Activated CD4-positive, alpha-beta memory T cell treated with anti-CD3 and anti-CD28 coated beads, Interleukin-2, amount 10 ng/mL, durations not matched to agents 7 days and 5 days (primary cell): ENCODE results near the gene SCART1. TPM values are rescaled to one million over a fixed set of nuclear protein-coding genes. Genes with fewer than 3 reads are reported as not detected.
A peak's percentile ranks its signal among the peaks of the same experiment; 100 is the strongest.
"Not testable (repeated sequence)": the region's sequence is repeated elsewhere in the genome, so short reads cannot be mapped to it uniquely, and the experiment has no call there.

Experiments used
- CTCF ChIA-PET: fragments of 350-600 bp; sonication (Branson Sonifier 250); formaldehyde crosslinking; loops from one replicate; lab custom pipeline; 2021; ENCODE audit warnings: antibody characterized with exemption, inconsistent platforms; lab: Charles Lee
- POLR2A ChIA-PET: fragments of 350-600 bp; sonication (Branson Sonifier 250); formaldehyde crosslinking; loops from one replicate; lab custom pipeline; 2021; ENCODE audit warnings: antibody characterized with exemption; lab: Charles Lee
- DNase-seq: peaks from one replicate; pipeline ENCODE4 v3.0.0-alpha.2; 2020
- H3K27ac Mint-ChIP-seq: one replicate; pipeline ENCODE4 v1.8.0; 2021; ENCODE audit warnings: mild to moderate bottlenecking, mixed read lengths
- H3K27me3 Mint-ChIP-seq: one replicate; pipeline ENCODE4 v1.8.0; 2021; ENCODE audit warnings: mixed read lengths
- H3K36me3 Mint-ChIP-seq: one replicate; pipeline ENCODE4 v1.8.0; 2021; ENCODE audit warnings: low read depth, mixed read lengths
- H3K4me1 Mint-ChIP-seq: one replicate; pipeline ENCODE4 v1.8.0; 2021; ENCODE audit warnings: mixed read lengths
- H3K4me3 Mint-ChIP-seq: one replicate; pipeline ENCODE4 v1.8.0; 2021; ENCODE audit warnings: mild to moderate bottlenecking, mixed read lengths
- H3K9me3 Mint-ChIP-seq: one replicate; pipeline ENCODE4 v1.8.0; 2021; ENCODE audit warnings: mixed read lengths
- total RNA-seq, 2 experiments: library from RNA; stranded (reverse); gene quantifications; one replicate each; pipeline ENCODE4 v1.2.3, GENCODE V29; 2021

The SCART1 gene
- total RNA-seq, 2 experiments from 2014 or later = 15.3 to 15.4 TPM

DNA sequence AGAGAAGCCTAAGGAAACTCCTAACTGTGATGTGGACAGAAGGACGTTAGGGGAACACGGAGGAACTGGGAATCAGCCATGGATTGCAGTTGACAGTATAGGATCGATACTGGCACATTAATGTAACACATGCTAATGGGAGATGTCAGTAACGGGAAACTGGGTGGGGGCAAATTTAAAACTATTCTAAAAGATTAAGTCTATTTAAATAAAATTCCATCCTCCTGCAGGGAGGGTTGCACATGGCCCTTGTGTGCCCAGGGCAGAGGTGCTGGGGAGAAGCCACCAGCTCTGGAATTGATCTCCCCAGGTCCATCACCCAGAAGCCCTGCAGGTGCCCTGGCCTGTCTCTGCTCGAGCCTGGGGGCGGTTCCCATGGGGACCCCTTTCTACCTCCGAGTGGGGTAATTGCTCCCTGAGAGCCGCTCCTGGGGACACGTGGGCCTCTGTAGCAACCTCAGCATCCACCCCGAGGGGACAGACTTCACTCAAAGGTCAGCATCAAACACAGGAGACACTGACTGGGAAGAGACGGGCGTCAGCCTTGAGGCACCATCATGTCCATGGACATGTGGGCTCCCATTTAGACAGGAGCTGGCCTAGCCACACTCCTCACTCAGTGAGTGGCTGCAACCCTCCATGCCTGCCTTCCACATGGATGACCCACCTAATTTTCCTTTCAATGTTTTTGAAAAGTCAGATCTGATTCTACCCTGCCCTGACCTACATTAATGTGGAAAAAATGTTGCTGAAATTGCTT lies 21.1 kb downstream of the SCART1 start:
- no peak for DNase-seq
- peaks cover 2% of the 10 kb centered on the region for H3K9me3 Mint-ChIP-seq
- ChIA-PET POLR2A (interaction anchor here (1.8 kb wide), 1 partner anchor 33 kb away, joined by 6 read pairs; no protein-coding TSS in a partner anchor), CTCF (interaction anchor here (0.6 to 2.0 kb wide), 3 partner anchors 22 to 36 kb away, joined by 3 to 11 read pairs (median 5); no protein-coding TSS in a partner anchor)
- peaks cover 3% of the 10 kb centered on the region for H3K27me3 Mint-ChIP-seq
- peaks cover 12% of the 10 kb centered on the region for H3K36me3 Mint-ChIP-seq
- H3K4me1 Mint-ChIP-seq = peaks cover 36% of the 10 kb centered on the region
- H3K27ac Mint-ChIP-seq = peak overlapping the region; percentile 74
- H3K4me3 Mint-ChIP-seq = no peak overlapping the region

DNA sequence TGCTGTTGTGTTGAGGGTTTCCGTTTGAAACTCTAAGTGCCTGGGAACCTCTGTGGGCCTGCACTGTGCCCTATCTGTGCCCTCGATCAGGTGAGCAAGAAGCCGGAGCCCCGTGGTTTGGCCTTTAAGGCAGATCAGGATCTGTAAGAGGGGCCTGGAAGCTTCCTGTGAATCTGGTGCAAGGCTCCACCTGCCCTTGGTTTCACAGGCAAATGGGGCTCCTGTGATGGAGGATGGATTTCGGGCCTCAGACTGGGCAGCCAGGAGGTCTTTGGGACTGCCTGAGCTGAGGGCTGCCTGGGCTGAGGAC lies 21.6 kb downstream of the SCART1 start:
- Mint-ChIP-seq H3K4me3 (no peak overlapping the region), H3K36me3 (peaks cover 9% of the 10 kb centered on the region), H3K9me3 (peaks cover 2% of the 10 kb centered on the region), H3K27me3 (peaks cover 3% of the 10 kb centered on the region), H3K27ac (peak overlapping the region; percentile 74), H3K4me1 (peaks cover 36% of the 10 kb centered on the region)
- DNase-seq = peak; percentile 74
- CTCF ChIA-PET = interaction anchor here (0.6 to 2.0 kb wide), 3 partner anchors 22 to 37 kb away, joined by 3 to 11 read pairs (median 5); no protein-coding TSS in a partner anchor
- POLR2A ChIA-PET = interaction anchor here (0.8 to 1.8 kb wide), 3 partner anchors 17 to 57 kb away, joined by 3 to 6 read pairs (median 3); no protein-coding TSS in a partner anchor

DNA sequence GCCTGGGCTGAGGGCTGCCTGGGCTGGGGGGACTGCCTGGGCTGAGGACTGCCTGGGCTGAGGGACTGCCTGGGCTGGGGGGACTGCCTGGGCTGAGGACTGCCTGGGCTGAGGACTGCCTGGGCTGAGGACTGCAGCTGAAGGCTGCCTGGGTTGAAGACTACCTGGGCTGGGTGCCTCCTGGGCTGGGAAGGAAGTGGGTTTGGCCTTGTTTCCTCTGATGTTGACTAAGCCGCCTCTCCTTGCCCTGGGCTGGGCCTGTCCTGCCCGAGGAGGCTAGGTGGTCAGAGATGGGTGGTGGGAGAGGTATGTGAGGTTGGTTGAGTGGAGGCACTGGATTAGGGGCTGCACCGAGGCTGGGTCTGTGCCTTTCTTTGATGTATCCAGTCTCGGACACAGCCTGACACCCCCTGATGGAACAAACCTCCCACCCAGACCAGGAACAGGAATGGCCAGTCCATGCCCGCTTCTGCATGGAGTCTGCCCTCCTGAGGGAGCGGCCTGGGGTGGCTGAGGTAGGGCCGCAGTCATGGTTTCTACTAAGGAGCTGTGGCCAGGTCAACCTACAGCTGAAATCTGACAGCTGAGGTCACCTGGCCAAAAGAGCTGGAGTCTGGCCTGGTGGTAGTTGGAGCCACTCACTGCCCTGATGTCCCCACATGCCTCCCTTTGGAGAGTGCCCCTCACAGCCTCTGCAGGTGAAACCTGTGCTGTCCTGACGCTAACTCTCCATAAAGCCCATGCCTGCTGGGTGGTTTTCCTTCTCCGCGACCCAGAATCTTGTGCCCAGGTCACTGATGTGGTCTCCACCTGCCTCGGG lies 22.3 kb downstream of the SCART1 start:
- Mint-ChIP-seq H3K4me1 (peaks cover 36% of the 10 kb centered on the region), H3K36me3 (peaks cover 9% of the 10 kb centered on the region), H3K27me3 (peaks cover 4% of the 10 kb centered on the region), H3K9me3 (peaks cover 2% of the 10 kb centered on the region), H3K27ac (peak overlapping the region; percentile 82), H3K4me3 (peak overlapping the region; percentile 43)
- ChIA-PET CTCF (interaction anchor here (0.6 to 2.0 kb wide), 4 partner anchors 13 to 37 kb away, joined by 3 to 11 read pairs (median 4); no protein-coding TSS in a partner anchor), POLR2A (interaction anchor here (0.8 to 1.8 kb wide), 3 partner anchors 17 to 58 kb away, joined by 3 to 6 read pairs (median 3); no protein-coding TSS in a partner anchor)
- peak; percentile 68 for DNase-seq

DNA sequence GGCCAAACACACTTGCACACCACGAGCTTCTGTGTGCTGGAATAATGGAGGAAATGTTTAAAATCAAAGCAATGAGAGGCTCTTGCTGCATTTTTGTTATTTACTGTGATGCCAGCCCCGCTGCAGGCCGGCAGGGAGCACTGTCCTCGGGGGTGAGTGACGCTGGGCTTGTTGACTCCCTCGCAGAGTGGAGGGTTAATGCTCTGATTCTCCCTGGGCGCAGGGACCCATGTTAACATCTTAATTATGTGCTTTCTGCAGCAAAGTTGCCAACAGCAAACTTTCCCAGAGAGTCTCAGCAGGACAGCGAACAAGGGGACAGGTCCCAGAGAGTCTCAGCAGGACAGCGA lies 22.9 kb downstream of the SCART1 start:
- Mint-ChIP-seq H3K27me3 (peaks cover 8% of the 10 kb centered on the region), H3K27ac (no peak overlapping the region), H3K4me1 (peaks cover 36% of the 10 kb centered on the region), H3K4me3 (no peak overlapping the region), H3K36me3 (peaks cover 9% of the 10 kb centered on the region), H3K9me3 (peaks cover 2% of the 10 kb centered on the region)
- CTCF ChIA-PET = no interaction called here
- POLR2A ChIA-PET = interaction anchor here (1.4 to 1.8 kb wide), 2 partner anchors 16 to 35 kb away, joined by 3 to 6 read pairs; no protein-coding TSS in a partner anchor
- no peak for DNase-seq

DNA sequence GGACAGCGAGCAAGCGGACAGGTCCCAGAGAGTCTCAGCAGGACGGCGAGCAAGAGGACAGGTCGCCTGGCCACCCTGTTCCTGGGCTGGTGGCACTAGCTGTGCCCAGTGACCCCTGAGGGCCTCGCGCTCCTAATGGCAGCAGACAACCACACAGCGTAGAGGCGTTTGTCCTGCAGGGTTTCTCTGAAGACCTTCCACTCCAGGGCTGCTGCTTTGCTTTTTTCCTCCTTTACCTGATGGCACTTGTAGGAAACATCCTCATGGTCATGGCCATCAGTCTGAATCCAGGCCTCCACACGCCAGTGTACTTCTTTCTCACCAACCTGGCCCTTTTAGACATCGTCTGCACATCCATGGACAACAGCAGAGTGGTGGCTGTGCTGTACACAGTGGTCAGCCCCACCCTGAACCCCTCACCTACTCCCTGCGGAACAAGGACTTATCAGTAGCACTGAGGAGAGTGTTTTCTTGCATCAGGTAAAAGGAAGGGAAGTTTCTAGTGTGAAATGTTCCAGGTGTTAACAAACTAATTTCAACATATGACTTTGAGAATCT lies 27.4 kb downstream of the SCART1 start:
- CTCF ChIA-PET = no interaction called here
- peaks cover 40% of the 10 kb centered on the region for H3K27me3 Mint-ChIP-seq
- peaks cover 18% of the 10 kb centered on the region for H3K9me3 Mint-ChIP-seq
- peaks cover 6% of the 10 kb centered on the region for H3K4me1 Mint-ChIP-seq
- H3K4me3 Mint-ChIP-seq = no peak overlapping the region
- H3K36me3 Mint-ChIP-seq = peaks cover 17% of the 10 kb centered on the region
- DNase-seq = no peak
- no peak overlapping the region for H3K27ac Mint-ChIP-seq
- POLR2A ChIA-PET = no interaction called here

DNA sequence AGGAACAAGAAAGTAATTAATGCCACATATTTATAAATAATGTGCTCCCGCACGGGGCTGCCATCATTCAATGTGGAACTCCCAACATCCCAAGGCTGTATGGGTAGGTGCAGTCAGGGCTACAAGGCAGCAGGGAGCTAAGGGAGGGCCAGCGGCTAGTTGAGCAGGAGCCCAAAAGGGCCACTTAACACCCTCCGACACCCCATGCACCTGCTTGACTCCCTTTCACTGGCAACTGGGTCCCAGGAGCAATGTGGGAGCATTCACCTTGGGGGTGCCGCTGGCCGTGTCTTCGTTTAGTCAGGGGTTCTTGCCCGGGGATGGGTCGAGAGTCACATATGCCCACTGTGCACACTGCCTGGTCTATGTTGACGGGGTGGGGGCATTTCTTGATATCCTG lies 27.9 kb downstream of the SCART1 start:
- Mint-ChIP-seq H3K9me3 (peaks cover 21% of the 10 kb centered on the region), H3K36me3 (peaks cover 20% of the 10 kb centered on the region), H3K27ac (no peak overlapping the region), H3K27me3 (peaks cover 40% of the 10 kb centered on the region), H3K4me3 (no peak overlapping the region), H3K4me1 (peaks cover 1% of the 10 kb centered on the region)
- ChIA-PET POLR2A (no interaction called here), CTCF (no interaction called here)
- no peak for DNase-seq

DNA sequence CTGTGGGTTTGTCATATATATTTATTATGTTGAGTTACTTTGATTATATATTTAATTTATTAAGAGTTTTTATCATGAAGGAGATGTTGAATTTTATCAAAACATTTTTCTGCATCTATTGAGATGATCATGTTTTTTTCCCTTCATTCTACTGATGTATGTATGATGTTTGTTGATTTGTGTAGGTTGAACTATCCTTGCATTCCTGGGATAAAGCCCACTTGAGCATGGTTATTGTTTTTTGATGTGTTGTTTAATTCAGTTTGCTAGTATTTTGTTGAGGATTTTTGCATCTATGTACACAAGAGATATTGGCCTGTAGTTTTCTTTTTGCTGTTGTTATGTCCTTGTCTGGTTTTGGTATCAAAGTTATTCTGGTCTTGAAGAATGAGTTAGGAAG lies 31.1 kb downstream of the SCART1 start:
- Mint-ChIP-seq H3K27ac (no peak overlapping the region), H3K4me3 (no peak overlapping the region), H3K27me3 (peaks cover 38% of the 10 kb centered on the region), H3K4me1 (no peaks in the 10 kb centered on the region), H3K36me3 (peaks cover 27% of the 10 kb centered on the region), H3K9me3 (peaks cover 29% of the 10 kb centered on the region)
- ChIA-PET CTCF (no interaction called here), POLR2A (no interaction called here)
- no peak for DNase-seq

DNA sequence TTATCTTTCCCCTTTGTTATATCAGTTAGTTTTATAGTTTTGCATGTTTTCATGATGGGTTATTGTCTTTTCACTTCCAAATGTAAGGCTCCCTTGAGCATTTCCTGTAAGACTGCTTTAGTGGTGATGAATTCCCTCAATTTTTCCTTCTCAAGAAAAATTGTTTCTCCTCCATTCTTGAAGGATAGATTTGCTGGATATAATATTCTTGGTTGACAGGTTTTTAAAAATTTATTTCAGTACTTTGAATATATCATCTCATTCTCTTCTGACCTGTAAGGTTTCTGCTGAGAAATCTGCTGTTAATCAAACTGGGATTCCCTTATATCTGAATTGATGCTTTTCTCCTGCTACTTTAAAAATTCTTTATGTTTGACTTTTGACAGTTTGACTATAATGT lies 33.3 kb downstream of the SCART1 start:
- Mint-ChIP-seq H3K27me3 (peaks cover 33% of the 10 kb centered on the region), H3K27ac (no peak overlapping the region), H3K9me3 (peaks cover 36% of the 10 kb centered on the region), H3K4me1 (peaks cover 4% of the 10 kb centered on the region), H3K4me3 (no peak overlapping the region), H3K36me3 (peaks cover 27% of the 10 kb centered on the region)
- DNase-seq = no peak
- ChIA-PET POLR2A (no interaction called here), CTCF (no interaction called here)

DNA sequence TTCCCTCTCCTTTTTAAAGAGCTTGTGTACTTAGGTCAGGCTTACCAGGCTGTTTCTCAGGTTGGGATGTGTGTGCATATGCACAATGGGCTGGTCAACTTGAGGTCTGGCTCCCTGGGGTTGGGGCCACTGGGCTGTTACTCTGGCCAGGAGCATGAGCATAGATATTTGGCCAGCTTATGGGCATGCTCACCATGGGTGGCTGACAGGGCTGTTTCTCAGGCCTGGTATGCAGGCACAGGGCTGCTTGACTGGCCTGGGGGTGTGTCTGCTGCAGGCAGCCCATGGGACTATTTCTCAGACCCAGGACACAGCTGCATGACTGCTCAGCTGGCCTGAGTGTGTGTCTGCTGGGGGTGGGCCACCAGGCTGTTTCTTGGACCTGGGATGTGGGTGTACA lies 34.6 kb downstream of the SCART1 start:
- CTCF ChIA-PET = no interaction called here
- no peak for DNase-seq
- peaks cover 27% of the 10 kb centered on the region for H3K36me3 Mint-ChIP-seq
- H3K9me3 Mint-ChIP-seq = peaks cover 36% of the 10 kb centered on the region
- H3K27ac Mint-ChIP-seq = no peak overlapping the region
- H3K4me3 Mint-ChIP-seq = no peak overlapping the region
- peaks cover 24% of the 10 kb centered on the region for H3K27me3 Mint-ChIP-seq
- H3K4me1 Mint-ChIP-seq = peaks cover 4% of the 10 kb centered on the region
- POLR2A ChIA-PET = no interaction called here

DNA sequence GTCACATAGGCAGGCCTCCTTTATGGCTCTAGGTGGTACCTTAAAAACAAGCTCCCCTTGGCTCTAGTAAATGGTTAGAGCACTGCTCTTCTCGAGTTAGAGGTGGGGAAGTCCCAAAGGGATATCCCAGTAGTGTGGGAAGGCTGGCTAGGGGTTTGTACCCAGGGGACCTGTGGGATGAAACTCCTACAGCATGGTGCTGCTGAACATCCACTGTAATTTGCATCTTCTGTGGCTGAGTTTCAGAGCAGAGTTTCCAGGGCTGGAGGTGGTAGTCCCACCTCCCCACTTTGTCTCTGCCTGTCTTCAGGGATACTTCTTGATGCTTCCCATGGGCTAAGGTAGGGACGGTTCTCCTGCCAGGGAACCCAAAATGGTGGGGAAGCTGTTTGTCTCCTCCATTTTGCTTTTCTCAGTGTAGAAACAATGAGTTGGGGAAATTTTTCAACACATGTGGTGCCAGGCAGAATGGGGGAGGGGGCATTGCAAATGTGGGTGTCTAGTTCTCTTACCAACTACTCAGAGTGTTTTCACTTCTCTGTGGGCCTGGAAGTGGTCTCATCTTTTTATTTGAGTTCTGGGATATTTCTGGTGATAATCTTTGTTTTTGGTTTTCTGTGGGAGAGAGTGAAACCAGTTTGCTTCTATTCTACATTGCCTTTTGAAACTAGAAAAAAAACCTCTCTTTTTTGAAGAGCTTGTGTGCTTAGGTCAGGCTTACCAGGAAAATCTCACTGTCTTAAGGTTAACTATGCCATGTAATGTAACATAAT lies 36.3 kb downstream of the SCART1 start:
- POLR2A ChIA-PET = no interaction called here
- no peak for DNase-seq
- H3K36me3 Mint-ChIP-seq = peaks cover 22% of the 10 kb centered on the region
- no peak overlapping the region for H3K4me3 Mint-ChIP-seq
- H3K27me3 Mint-ChIP-seq = peaks cover 19% of the 10 kb centered on the region
- peaks cover 4% of the 10 kb centered on the region for H3K4me1 Mint-ChIP-seq
- peaks cover 29% of the 10 kb centered on the region for H3K9me3 Mint-ChIP-seq
- H3K27ac Mint-ChIP-seq = no peak overlapping the region
- CTCF ChIA-PET = interaction anchor here (3.2 kb wide), 1 partner anchor 51 kb away, joined by 18 read pairs; no protein-coding TSS in a partner anchor

DNA sequence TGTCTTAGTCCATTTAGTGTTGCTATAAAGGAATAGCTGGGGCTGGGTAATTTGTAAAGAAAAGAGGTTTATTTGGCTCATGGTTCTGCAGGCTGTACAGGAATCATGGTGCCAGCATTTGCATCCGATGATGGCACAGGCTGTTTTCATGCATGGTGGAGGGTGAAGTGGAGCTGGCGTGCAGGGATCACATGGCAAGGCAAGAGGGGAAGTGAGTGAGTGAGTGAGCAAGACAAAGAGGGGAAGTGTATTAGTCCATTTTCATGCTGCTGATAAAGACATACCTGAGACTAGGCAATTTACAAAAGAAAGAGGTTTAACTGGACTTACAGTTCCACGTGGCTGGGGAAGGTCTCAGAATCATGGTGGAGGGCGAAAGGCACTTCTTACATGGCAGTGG lies 39.8 kb downstream of the SCART1 start:
- H3K36me3 Mint-ChIP-seq, H3K27ac Mint-ChIP-seq, H3K4me3 Mint-ChIP-seq, DNase-seq, H3K9me3 Mint-ChIP-seq, H3K4me1 Mint-ChIP-seq, POLR2A ChIA-PET: not testable (repeated sequence)
- CTCF ChIA-PET = interaction anchor here (3.2 kb wide), 1 partner anchor 55 kb away, joined by 18 read pairs; no protein-coding TSS in a partner anchor
- peaks cover 13% of the 10 kb centered on the region for H3K27me3 Mint-ChIP-seq

DNA sequence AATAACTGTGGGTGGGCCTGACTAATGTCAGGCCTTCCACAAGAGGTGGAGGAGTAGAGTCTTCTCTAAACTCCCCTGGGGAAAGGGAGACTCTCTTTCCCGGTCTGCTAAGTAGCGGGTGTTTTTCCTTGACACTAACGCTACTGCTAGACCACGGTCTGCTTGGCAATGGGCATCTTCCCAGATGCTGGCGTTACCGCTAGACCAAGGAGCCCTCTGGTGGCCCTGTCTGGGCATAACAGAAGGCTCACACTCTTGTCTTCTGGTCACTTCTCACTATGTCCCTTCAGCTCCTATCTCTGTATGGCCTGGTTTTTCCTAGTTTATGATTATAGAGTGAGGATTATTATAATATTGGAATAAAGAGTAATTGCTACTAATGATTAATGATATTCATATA lies 43.6 kb downstream of the SCART1 start:
- DNase-seq, H3K4me1 Mint-ChIP-seq, H3K4me3 Mint-ChIP-seq, H3K9me3 Mint-ChIP-seq, H3K36me3 Mint-ChIP-seq, H3K27ac Mint-ChIP-seq: not testable (repeated sequence)
- H3K27me3 Mint-ChIP-seq = peaks cover 16% of the 10 kb centered on the region
- CTCF ChIA-PET = interaction anchor here (1.4 to 3.2 kb wide), 2 partner anchors 59 to 168 kb away, joined by 5 to 35 read pairs; no protein-coding TSS in a partner anchor
- POLR2A ChIA-PET = interaction anchor here (1.4 kb wide), 1 partner anchor 59 kb away, joined by 5 read pairs; no protein-coding TSS in a partner anchor
